GM19035 (cell line): ENCODE measurements around the gene TRABD.

ENCODE experiments used
- ATAC-seq: cut with Tn5 transposase; IDR thresholded peaks from one replicate; pipeline ENCODE4 v1.9.1; 2021; ENCODE audit not compliant: unreplicated experiment

The TRABD gene

DNA sequence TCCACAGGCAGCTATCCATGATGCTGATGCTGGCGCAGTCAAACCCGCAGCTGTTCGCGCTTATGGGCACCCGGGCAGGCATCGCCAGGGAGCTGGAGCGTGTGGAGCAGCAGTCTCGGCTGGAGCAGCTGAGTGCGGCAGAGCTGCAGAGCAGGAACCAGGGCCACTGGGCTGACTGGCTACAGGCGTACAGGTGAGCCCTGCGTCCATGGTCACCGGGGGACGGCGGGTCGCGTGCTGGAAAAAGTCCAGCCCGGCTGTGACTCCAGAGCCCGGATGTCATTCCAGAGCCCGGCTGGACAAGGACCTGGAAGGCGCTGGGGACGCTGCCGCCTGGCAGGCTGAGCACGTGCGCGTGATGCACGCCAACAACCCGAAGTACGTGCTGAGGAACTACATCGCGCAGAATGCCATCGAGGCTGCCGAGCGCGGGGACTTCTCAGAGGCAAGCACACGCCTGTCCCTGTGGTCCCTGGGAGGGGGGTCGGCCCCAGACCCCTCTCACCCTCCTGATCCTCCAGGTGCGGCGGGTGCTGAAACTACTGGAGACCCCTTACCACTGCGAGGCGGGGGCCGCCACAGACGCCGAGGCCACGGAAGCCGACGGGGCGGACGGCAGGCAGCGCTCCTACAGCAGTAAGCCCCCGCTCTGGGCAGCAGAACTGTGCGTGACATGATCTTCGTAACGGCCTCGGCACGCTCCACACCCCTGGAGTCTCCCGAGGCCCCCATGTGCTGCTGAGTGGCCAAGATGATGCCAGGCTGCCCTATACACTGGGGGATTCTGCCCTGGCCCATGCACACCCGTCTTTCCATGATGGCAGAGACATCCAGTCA, 31.2 kb downstream of the TRABD start:
- ATAC-seq, result no peak

DNA sequence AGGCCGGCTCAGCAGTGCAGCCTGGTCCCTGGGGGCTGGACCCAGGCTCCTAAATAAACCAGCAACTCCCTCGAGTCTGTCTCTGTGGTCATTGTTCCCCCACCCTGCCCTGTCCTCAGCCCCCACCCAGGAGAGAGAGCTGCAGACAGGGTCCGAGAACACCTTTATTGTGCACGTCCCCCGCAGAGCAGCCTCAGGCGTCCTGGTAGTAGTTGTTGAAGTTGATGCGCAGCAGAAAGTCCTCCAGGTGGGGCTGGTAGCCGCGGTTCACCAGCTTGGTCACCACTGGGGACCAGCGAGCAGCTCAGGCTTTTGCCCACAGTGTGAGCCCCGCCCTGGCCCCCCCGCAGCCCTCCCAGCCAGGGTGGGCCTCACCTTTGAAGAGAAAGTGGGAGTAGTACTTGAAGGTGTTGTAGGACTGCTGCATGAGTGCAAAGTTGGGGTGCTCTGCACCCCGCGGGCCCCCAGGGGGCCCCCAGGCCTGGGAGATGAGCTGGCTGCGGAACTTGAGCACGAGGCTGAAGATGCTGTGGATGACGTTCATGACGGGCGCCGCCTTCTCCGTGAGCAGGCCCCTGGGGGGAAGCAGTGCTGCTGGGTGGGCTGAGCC, 31.9 kb downstream of the TRABD start:
- ATAC-seq, result no peak

DNA sequence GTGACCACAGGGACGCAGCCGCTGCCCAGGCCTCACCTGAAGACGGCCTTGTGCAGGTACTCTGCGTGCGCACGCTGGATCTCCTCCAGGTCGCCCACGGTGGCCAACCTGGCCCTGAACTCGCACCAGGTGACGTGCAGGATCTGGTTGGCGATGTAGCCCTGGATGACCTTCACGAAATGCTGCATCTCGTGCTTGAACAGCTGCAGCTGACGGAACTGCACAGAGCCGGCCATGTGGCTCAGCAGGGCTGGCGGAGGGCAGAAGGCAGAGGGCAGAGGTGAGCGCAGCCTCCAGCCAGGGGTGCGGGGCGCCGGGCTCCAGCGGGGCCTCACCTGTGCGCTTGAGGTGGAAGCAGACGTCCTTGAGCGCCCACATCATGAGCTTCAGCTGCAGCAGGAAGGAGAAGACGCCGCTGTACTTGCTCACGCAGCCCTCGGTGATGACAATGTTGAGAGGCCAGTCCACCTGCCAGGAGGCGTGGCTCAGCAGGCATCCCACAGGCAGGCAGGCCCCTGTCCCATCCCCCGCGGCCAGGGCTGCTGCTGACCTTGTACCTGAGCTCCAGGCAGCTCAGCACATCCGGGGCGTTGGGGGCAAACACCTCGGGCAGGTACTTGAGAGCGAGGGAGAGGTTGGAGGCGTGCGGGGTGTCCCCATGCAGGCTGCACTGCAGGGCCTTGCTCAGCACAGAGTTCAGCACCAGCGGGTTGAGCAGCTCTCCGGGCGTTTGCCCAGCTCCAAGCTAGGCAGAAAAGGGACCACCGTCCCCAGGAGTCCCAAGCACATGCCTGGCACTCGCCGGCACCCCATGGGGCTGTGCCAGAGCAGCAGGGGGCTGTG, 32.7 kb downstream of the TRABD start:
- no peak for ATAC-seq

DNA sequence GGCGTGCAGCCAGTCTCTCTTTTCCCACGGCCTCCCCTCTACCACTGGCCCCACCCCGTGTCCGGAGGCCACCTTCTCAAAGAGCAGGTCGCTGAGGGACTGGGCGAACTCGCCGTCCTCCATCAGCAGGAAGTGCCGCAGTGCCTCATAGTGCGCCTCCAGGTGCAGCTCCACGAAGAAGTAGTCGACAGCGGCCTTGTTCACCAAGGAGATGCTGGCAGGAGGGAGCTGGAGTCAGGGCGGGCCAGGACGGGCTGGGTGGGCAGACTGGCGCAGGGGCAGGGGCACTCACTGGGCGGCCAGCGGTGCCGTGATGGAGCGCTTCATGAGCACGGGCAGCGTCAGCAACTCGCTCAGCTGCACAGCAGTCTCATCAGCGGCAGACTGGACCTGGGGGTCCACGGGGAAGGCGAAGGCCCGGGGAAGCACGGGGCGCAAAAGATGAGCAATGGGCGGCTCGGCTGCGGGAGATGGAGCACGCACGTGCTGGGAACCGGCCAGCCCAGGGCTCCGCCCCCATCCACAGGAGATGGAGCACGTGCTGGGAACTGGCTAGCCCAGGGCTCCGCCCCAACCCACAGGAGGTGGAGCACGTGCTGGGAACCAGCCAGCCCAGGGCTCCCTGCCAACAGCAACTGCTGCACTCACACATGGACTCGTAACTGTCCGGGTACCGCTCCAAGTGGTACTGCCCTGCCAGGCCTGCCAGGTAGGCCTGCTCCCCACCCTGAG, 33.4 kb downstream of the TRABD start:
- ATAC-seq, result no peak

DNA sequence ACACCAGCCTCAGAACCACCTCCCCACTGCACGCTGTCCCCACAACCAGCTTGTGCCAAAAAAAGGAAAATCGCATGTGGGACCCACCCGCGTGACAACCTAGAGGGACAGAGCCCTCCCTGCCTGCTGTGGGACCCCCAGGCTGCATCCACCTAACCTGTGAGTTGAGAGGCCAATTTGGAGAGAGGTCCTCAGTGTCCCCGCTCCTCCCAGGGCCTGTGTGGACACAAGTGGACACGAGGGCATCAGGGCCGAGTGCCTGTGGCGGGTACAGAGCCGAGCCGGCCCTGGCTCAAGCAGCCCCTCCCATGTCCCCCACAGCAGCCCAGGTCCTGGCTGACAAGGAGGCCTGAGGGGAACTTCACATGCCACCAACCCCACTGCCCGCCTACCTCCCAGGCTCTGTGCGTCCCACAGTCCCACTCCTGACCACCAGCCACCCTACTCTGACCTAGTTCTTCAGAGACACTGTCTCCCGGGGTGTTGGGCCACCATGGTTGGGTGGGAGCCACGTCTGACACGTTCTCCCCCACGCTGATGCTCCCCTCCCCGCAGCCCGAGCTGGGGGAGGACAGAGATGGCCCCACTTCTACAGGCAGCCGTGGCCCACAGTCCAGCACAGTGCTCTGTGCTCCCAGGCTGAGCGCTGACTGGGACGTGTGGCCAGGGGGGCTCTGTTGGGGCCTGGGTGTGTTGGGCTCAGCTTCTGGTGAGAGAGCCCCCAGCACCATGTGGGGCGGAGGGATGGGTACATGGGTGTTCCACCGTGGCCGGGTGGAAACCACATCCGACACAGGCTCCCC, 34.3 kb downstream of the TRABD start:
- no peak for ATAC-seq

DNA sequence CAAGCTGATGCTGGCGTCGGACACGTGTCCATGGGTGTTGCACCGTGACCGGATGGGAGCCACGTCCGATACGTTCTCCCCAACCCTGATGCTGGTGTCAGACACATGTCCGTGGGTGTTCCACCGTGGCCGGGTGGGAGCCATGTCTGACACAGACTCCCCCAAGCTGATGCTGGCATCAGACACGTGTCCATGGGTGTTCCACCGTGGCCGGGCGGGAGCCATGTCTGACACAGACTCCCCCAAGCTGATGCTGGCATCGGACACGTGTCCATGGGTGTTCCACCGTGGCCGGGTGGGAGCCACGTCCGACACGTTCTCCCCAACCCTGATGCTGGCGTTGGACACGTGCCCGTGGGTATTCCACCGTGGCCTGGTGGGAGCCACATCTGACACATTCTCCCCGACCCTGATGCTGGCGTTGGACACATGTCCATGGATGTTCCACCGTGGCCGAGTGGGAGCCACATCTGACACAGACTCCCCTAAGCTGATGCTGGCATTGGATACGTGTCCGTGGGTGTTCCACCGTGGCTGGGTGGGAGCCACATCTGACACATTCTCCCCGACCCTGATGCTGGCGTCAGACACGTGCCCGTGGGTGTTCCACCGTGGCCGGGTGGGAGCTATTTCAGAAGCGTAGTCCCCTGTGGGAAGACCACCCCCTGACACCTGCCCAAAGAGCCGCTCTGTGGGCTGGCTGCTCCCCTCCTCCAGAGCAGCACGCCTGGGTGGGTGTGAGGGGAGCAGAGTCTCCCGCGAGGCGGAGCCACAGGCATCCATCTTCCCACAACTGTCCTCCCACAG, 35.1 kb downstream of the TRABD start:
- no peak for ATAC-seq

DNA sequence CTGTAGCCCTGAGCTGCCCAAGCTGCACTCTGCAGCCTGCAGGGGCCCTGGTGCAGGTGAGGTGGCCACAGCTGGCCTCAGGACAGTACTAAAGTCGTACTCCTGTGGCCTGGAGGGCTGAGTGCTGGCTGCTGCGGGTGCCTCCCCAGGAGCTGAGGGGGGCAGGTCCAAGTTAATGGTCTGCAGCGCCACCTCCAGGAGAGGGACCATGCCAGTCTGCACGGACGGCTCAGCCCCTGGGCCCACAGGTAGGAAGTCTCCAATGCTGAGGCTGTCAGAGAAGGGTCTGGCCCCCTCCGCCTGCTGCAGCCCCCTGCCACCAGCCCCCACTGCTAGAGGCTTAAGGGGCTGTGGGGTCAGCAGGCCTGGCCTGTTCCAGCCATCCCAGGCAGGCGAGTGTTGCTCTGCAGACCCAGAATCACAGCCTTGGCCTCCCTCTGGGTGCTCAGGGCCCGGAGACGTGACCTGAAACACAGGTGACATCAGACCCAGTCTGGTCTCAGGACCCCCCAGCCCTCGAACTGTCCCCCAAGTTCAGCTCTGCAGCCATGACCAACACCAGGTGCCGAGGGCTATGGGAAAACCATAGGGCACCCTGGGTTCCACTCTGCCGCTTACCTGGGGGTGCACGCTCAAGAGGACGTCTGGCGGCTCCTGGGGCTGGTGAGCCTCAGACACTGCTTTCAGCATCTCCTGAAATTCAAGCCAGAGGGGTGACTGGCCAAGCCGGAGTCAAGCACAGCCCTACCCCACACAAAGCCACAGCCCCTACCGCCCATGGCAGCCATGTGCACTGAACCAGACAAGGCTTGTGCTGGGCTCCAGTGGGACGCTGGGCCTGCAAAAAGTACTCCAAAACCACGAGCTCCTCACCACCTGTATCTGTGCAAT, 35.9 kb downstream of the TRABD start:
- no peak for ATAC-seq

DNA sequence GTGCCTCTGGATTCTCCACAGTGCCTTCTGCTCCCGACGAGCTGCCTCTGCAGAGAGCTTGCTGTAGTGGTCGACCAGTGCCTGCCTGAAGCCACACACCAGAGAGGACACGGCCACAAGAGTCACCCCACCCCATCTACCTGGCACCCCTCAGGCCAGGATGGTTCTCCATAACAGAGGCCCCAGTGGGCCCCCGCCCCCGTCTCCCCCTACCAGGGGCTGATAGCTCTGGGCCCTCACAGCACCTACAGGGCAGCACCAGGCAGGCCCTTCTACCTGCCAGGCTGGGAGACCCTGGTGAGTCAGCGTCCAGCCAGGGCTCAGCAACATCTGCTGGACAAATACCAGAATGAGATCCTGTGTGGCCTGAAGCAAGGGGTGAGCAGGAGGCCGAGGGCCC, 36.8 kb downstream of the TRABD start:
- no peak for ATAC-seq

DNA sequence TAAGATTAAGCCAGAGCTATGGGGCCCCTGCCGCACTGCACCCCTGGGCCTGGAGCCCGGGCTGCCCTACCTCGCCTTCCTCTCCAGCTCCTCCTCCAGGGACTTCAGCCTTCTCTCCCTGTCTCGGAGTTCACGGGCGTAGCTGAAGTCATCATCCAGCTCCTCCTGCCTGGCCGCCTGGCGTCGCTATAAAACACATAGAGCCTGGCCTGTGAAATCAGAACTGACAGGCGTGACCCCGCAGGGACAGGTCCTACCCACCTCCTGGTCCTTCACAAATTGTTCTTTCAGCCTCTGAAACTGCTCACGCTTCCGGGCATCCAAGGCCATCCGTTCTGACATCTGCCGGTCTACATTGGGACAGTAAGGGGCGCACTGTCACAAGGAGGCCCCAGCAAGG, 38.4 kb downstream of the TRABD start:
- ATAC-seq, result no peak

DNA sequence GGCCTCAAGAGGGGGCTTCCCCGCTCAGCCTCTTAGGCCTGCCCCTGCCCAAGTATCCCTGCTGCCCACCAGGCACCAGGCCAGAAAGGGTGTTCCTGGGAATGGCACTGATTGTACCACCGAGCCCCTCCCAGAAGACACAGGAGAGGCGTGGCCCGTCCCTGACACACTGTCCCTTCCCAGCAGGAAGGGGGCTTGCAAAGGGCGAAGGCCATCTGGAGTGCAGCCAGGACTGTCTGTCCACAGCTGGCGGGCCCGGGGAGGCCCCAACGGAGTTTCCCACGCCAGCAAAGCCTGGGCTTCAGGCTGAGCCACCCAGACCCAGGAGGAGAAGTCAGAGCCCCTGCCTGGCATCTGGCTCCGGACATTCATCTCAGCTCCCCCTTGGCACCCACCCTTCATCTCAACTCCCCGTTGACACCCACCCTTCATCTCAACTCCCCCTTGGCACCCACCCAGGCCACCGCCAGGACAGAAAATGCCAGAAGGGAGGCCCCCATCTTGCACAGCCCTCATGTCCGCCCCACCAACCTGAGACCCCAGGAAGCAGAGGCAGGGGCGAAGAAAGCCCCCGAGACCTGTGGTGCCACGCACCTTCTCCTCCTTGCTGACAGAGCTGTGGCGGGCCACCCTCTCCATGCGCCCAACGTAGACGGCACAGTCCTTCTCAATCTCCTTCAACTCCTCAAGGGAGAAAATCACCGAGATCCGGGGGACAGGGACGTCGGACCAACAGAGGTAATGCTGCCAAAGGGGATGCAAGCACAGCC, 39.7 kb downstream of the TRABD start:
- no peak for ATAC-seq

DNA sequence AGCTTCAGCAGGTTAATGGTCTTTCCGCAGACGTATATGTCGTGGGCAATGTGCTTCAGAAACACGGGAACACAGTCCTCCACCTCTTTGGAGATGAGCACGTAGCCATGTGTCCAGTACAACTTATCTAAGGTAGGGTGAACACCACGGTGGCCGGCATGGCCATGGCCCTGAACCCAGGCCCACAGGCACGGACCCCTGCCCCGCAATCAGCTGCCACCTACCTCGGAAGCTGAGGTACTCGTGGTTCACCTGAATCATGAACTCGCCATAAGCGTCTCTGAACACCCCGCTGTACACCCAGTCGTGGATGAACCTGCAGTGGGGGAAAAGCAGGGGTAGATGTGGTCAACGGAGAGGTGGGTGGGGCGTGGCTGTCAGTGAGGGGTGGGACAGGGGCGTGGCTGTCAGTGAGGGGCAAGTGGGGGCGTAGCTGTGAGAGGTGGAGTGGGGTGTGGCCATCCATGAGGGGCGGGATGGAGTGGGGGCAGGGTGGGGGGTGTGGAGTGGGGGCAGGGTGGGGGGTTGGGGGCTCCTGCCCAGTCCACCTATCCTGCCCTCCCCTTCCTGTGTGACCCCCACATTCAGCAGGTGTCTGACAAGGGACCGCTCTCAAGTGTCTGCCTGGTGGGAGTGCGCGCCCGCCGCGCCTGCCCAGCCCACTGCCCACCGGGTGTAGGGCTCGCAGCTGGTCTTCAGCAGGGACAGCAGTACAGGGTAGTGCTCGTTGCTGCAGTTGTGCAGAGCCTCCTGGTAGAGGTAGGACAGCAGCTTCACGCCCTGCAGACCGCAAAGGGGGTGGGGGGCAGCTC, 40.6 kb downstream of the TRABD start:
- ATAC-seq, result no peak

DNA sequence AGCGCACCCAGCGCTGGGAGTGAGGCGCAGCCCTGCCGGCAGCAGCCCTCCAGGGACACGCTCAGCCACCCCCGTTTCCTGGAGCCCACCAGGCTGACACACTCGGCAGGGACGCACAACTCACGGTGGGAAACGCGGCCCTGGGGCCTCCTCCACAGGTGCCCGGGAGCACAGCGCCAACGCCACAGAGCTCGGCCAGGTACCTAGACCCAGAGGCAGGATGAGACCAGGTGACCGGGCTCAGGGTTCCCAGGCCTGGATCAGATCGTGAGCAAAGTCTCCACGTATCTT, 41.1 kb downstream of the TRABD start:
- ATAC-seq, result no peak

DNA sequence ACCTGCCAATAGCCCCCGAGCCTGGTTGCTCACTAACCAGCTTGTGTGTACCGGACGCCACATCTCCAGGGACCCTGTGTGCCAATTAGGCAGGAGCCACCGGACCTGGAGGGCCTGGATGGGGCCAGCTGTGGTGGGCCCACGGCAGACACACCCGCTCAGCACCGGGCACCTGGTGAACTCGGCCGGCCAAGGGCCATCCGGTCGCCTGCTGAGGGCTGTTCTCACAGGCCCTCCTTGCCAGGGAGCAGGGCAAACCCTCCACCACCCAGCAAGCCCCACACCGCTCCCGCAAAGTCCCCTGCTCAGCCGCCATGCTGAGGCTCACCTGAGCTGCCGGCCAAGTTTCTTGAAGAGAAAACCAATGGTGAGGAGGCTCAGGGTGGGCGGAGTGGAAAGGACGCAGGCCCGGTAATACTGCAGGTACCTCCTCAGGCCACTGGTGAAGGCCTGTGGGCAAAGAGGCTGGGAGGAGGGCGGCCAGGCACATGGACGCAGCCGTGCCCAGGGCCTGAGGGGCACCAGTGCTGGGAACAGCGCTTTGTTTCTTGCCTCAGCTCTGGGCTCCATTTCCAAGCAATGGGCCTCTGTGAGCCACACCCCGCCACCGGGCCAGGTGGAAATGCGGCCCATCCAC, 42.0 kb downstream of the TRABD start:
- no peak for ATAC-seq

DNA sequence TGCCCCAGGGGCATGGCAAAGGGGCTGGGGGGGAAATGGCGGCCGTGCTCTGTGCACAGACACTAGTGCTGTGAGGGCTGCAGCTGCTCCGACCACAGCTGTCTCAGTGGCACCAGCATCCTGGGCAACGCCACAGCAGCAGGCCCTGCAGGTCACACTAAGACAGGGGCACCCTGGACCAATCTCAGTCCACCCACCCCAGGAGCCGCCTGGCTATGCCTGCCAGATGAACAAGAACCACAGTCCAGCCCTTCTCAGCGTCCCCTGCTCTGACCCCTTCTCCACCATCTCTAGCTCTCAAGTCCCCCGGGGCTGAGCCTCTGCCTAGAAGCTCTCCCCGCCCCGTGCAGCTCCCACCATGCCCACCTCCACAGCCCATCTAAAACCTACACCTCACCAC, 42.7 kb downstream of the TRABD start:
- ATAC-seq, result no peak

DNA sequence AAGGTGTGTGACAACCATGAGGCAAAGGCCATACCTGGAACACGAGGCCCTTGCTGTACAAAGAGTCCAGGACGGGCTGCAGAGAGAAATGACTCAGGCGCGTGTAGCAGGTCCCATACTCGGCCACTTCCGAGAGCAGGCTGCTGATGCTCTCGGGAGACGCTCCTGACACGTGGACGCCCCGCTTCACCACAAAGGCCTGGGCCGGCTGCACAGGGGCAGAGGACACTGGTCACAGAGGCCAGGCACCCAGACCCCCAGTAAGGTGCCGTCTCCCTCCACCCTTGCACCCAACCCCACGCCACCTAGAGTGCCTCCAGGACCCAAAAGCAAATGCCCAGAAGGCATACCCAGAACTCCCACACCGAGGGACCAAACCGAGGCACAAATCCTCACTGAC, 43.7 kb downstream of the TRABD start:
- no peak for ATAC-seq

DNA sequence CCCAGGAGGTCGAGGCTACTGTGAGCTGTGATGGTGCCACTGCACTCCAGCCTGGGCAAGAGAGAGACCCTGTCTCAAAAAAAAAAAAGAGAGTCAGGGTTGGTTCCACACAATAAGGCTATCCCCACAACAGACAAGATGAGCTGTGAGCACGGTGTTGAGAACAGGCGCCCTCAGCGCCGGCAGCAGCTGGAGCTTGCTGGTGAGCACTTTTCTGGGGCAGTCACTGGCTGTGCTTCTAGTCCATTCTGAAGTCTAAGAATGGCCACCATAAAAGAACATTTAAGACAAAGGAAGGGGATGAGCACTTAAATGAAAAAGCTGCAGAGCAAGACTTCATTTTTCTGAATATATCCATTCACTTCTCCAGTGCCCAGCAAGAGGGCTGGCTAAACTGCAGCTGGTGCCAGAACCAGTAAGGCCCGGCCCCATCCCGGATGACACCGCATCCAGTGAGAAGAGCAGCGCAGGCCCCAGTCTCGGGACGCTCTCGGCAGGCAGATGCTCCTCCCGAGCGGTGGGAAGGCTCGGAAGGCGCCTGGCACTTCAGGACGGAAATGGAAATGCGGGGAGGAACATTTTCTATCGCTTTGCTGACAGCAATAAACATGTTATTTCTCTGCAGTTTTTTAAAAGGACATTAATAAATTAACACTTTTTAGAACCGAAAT, 46.9 kb downstream of the TRABD start:
- no peak for ATAC-seq
